Testis (tissue), 2 donors: ENCODE measurements around the gene HRH3.

Source experiments
- CTCF ChIP-seq, 3 experiments: fragments of 450-650 bp in 2 of 3; fragments of 200-600 bp in 1 of 3; sonication (generic) in 1 of 3; IDR thresholded peaks; one replicate each; pipeline ENCODE4 v1.5.1; 2016 to 2019; ENCODE audit warnings: antibody characterized with exemption in 3 of 3, mild to moderate bottlenecking in 2 of 3, moderate library complexity in 1 of 3
- POLR2A ChIP-seq: fragments of 450-650 bp; IDR thresholded peaks from one replicate; pipeline ENCODE4 v1.6.1; 2017; ENCODE audit warnings: antibody characterized with exemption, mild to moderate bottlenecking, moderate library complexity

DNA sequence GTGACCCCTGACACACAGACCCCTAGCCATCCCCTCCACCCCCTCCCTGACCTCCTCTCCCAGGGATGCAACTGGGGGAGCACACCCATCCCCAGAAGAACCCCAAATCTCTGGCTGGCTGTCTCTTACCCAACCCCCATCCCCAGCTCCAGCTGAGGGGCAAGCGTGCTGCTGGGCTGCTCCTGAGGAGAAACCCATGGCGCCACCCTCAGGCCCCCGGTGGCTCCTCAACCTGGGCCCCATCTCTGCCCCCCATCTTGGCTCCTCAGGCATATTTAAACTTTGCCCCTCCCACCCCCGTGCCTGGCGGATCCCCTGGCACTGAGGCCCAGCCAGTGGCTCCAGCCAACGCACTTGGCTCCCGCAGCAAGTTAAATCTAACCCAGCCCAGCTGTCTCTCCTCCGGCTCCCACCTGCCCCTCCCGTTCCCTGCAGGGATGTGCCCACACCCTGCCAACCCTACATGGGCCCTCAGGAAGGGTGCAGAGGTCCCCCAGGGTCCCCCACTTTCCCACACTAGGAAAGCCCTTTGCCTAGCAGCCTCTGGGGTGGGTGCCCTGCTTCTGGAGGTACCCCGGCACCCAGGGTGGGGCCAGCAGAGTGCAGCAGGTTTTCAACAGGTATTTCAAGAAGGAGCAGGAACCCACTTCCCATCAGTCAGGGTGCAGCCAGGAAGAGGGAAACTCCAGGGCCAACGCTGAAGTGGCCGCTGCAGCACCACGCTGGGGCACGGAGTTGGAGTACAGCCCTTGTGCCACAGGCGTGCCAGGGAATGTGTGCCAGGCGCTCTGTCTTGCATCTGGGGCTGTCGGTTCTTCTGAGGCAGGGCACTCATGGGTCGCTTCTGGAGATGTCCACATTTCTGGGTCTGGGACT lies 12.9 kb upstream of the HRH3 start:
- TF ChIP-seq POLR2A, result no peak
- TF ChIP-seq CTCF (IDR thresholded peaks at IDR 0.05), result no peak
